Prostate gland (tissue), 2 donors: ENCODE measurements around the gene MNDA.

Experiments used
- CTCF ChIP-seq, 4 experiments: fragments of 200-600 bp in 2 of 4; fragments of 450-650 bp in 2 of 4; sonication (generic) in 2 of 4; IDR thresholded peaks; 1 replicate in 3 of 4; 2 replicates in 1 of 4; pipeline ENCODE4 v1.5.1; 2016 to 2019; ENCODE audit warnings: antibody characterized with exemption in 4 of 4, mild to moderate bottlenecking in 2 of 4, moderate library complexity in 2 of 4
- POLR2A ChIP-seq: fragments of 450-650 bp; IDR thresholded peaks from one replicate; pipeline ENCODE4 v1.6.1; 2016; ENCODE audit warnings: antibody characterized with exemption, mild to moderate bottlenecking
- POLR2AphosphoS5 ChIP-seq: sonication (generic); formaldehyde crosslinking; IDR thresholded peaks from one replicate; pipeline ENCODE4 v1.6.1; 2017; ENCODE audit warnings: antibody characterized with exemption

- TF ChIP-seq CTCF (IDR thresholded peaks at IDR 0.05) (no peak), POLR2A (no peak), POLR2AphosphoS5 (no peak)
Measured at GRCh38 chr1:158818560-158818959, 12.6 kb upstream of the MNDA start.
